Measurements from ENCODE around the gene KIAA0319L. TPM values are rescaled to one million over a fixed set of nuclear protein-coding genes. Genes with fewer than 3 reads are reported as not detected.
A peak's percentile ranks its signal among the peaks of the same experiment; 100 is the strongest.

KIAA0319L gene
- total RNA-seq, 2 experiments from 2014 or later, result 36.0 to 45.7 TPM

- H3K36me3 Mint-ChIP-seq, result peaks cover 38% of the 10 kb centered on the region
- DNase-seq (peak; percentile 87), ATAC-seq (peak; percentile 85)
- H3K4me1 Mint-ChIP-seq, result peaks cover 46% of the 10 kb centered on the region
- H3K27me3 Mint-ChIP-seq, result no peaks in the 10 kb centered on the region
- H3K9me3 Mint-ChIP-seq (ENCODE audit: low read depth), result peaks cover 1% of the 10 kb centered on the region
- CTCF ChIA-PET, result interaction anchor here (0.7 to 2.7 kb wide), 12 partner anchors 11 to 640 kb away, joined by 3 to 14 read pairs (median 4); partner anchors contain the start of genes KIAA0319L and NCDN
- peak overlapping the region; percentile 95 for H3K27ac Mint-ChIP-seq
- H3K4me3 Mint-ChIP-seq, result peak overlapping the region; percentile 38
These were observed 51.0 kb downstream of the KIAA0319L start for GRCh38 chr1:35505911-35506798.

GRCh38 chr1:35502242-35502641, 55.0 kb downstream of the KIAA0319L start:
- Mint-ChIP-seq H3K27me3 (no peaks in the 10 kb centered on the region), H3K27ac (no peak overlapping the region), H3K36me3 (peaks cover 36% of the 10 kb centered on the region), H3K9me3 (ENCODE audit: low read depth) (no peaks in the 10 kb centered on the region), H3K4me1 (peaks cover 56% of the 10 kb centered on the region), H3K4me3 (no peak overlapping the region)
- CTCF ChIA-PET, result no interaction called here
- ATAC-seq, result no peak
- no peak for DNase-seq

GRCh38 chr1:35500439-35500838, 56.8 kb downstream of the KIAA0319L start:
- H3K4me1 Mint-ChIP-seq, result peaks cover 39% of the 10 kb centered on the region
- CTCF ChIA-PET, result interaction anchor here (1.2 to 1.8 kb wide), 2 partner anchors 20 to 25 kb away, joined by 4 read pairs; no protein-coding TSS in a partner anchor
- ATAC-seq (no peak), DNase-seq (no peak)
- H3K4me3 Mint-ChIP-seq, result no peak overlapping the region
- H3K9me3 Mint-ChIP-seq (ENCODE audit: low read depth), result no peaks in the 10 kb centered on the region
- peaks cover 32% of the 10 kb centered on the region for H3K36me3 Mint-ChIP-seq
- peak overlapping the region; percentile 38 for H3K27ac Mint-ChIP-seq
- H3K27me3 Mint-ChIP-seq, result no peaks in the 10 kb centered on the region

GRCh38 chr1:35499652-35500176, 57.5 kb downstream of the KIAA0319L start:
- peak; percentile 85 for DNase-seq
- peak; percentile 86 for ATAC-seq
- H3K4me1 Mint-ChIP-seq, result peaks cover 33% of the 10 kb centered on the region
- peak overlapping the region; percentile 38 for H3K27ac Mint-ChIP-seq
- no peak overlapping the region for H3K4me3 Mint-ChIP-seq
- H3K36me3 Mint-ChIP-seq, result peaks cover 28% of the 10 kb centered on the region
- CTCF ChIA-PET, result interaction anchor here (0.9 to 1.8 kb wide), 6 partner anchors 17 to 48 kb away, joined by 3 to 4 read pairs (median 4); no protein-coding TSS in a partner anchor
- H3K27me3 Mint-ChIP-seq, result no peaks in the 10 kb centered on the region
- no peaks in the 10 kb centered on the region for H3K9me3 Mint-ChIP-seq (ENCODE audit: low read depth)

GRCh38 chr1:35499231-35499630, 58.0 kb downstream of the KIAA0319L start:
- CTCF ChIA-PET, result interaction anchor here (0.9 to 1.8 kb wide), 5 partner anchors 16 to 48 kb away, joined by 3 to 4 read pairs (median 4); no protein-coding TSS in a partner anchor
- H3K4me1 Mint-ChIP-seq, result peaks cover 33% of the 10 kb centered on the region
- no peaks in the 10 kb centered on the region for H3K27me3 Mint-ChIP-seq
- H3K9me3 Mint-ChIP-seq (ENCODE audit: low read depth), result no peaks in the 10 kb centered on the region
- ATAC-seq (no peak), DNase-seq (no peak)
- H3K4me3 Mint-ChIP-seq, result no peak overlapping the region
- peak overlapping the region; percentile 11 for H3K27ac Mint-ChIP-seq
- H3K36me3 Mint-ChIP-seq, result peaks cover 29% of the 10 kb centered on the region

GRCh38 chr1:35497571-35497970, 59.6 kb downstream of the KIAA0319L start:
- no peaks in the 10 kb centered on the region for H3K9me3 Mint-ChIP-seq (ENCODE audit: low read depth)
- ATAC-seq (no peak), DNase-seq (no peak)
- no peaks in the 10 kb centered on the region for H3K27me3 Mint-ChIP-seq
- H3K36me3 Mint-ChIP-seq, result peaks cover 29% of the 10 kb centered on the region
- H3K27ac Mint-ChIP-seq, result no peak overlapping the region
- H3K4me1 Mint-ChIP-seq, result peaks cover 32% of the 10 kb centered on the region
- CTCF ChIA-PET, result no interaction called here
- no peak overlapping the region for H3K4me3 Mint-ChIP-seq

GRCh38 chr1:35490250-35490649, 67.0 kb downstream of the KIAA0319L start:
- Mint-ChIP-seq H3K36me3 (peaks cover 48% of the 10 kb centered on the region), H3K27ac (no peak overlapping the region), H3K9me3 (ENCODE audit: low read depth) (peaks cover 21% of the 10 kb centered on the region), H3K27me3 (no peaks in the 10 kb centered on the region), H3K4me1 (peaks cover 11% of the 10 kb centered on the region), H3K4me3 (no peak overlapping the region)
- ATAC-seq (no peak), DNase-seq (no peak)
- CTCF ChIA-PET, result interaction anchor here (0.6 to 1.5 kb wide), 3 partner anchors 11 to 262 kb away, joined by 3 to 4 read pairs (median 3); no protein-coding TSS in a partner anchor

GRCh38 chr1:35488336-35488735, 68.9 kb downstream of the KIAA0319L start:
- Mint-ChIP-seq H3K4me3 (no peak overlapping the region), H3K4me1 (peaks cover 11% of the 10 kb centered on the region), H3K36me3 (peaks cover 40% of the 10 kb centered on the region), H3K27me3 (no peaks in the 10 kb centered on the region), H3K27ac (peak overlapping the region; percentile 6), H3K9me3 (ENCODE audit: low read depth) (peaks cover 21% of the 10 kb centered on the region)
- no peak for ATAC-seq
- CTCF ChIA-PET, result interaction anchor here (0.7 kb wide), 1 partner anchor 76 kb away, joined by 3 read pairs; no protein-coding TSS in a partner anchor
- no peak for DNase-seq

- Mint-ChIP-seq H3K27ac (no peak overlapping the region), H3K4me1 (peaks cover 11% of the 10 kb centered on the region), H3K4me3 (no peak overlapping the region), H3K27me3 (no peaks in the 10 kb centered on the region), H3K36me3 (peaks cover 43% of the 10 kb centered on the region), H3K9me3 (ENCODE audit: low read depth) (peaks cover 21% of the 10 kb centered on the region)
- CTCF ChIA-PET, result no interaction called here
- DNase-seq (no peak), ATAC-seq (no peak)
These were observed 70.3 kb downstream of the KIAA0319L start for GRCh38 chr1:35486858-35487408.

- H3K36me3 Mint-ChIP-seq, result peaks cover 24% of the 10 kb centered on the region
- no peaks in the 10 kb centered on the region for H3K9me3 Mint-ChIP-seq (ENCODE audit: low read depth)
- no peak overlapping the region for H3K4me3 Mint-ChIP-seq
- ATAC-seq (no peak), DNase-seq (no peak)
- CTCF ChIA-PET, result no interaction called here
- H3K27me3 Mint-ChIP-seq, result no peaks in the 10 kb centered on the region
- H3K4me1 Mint-ChIP-seq, result no peaks in the 10 kb centered on the region
- H3K27ac Mint-ChIP-seq, result no peak overlapping the region
These were observed 76.0 kb downstream of the KIAA0319L start for GRCh38 chr1:35481229-35481628.

GRCh38 chr1:35477870-35478269, 79.3 kb downstream of the KIAA0319L start:
- Mint-ChIP-seq H3K27me3 (no peaks in the 10 kb centered on the region), H3K4me1 (peaks cover 4% of the 10 kb centered on the region), H3K9me3 (ENCODE audit: low read depth) (no peaks in the 10 kb centered on the region), H3K4me3 (no peak overlapping the region), H3K27ac (no peak overlapping the region), H3K36me3 (peaks cover 34% of the 10 kb centered on the region)
- no peak for DNase-seq
- CTCF ChIA-PET, result no interaction called here
- no peak for ATAC-seq

GRCh38 chr1:35475856-35476674, 81.1 kb downstream of the KIAA0319L start:
- no peaks in the 10 kb centered on the region for H3K9me3 Mint-ChIP-seq (ENCODE audit: low read depth)
- H3K27me3 Mint-ChIP-seq, result no peaks in the 10 kb centered on the region
- ATAC-seq (no peak), DNase-seq (no peak)
- CTCF ChIA-PET, result interaction anchor here (1.1 to 1.4 kb wide), 2 partner anchors 24 kb away, joined by 3 to 4 read pairs; no protein-coding TSS in a partner anchor
- no peak overlapping the region for H3K27ac Mint-ChIP-seq
- H3K36me3 Mint-ChIP-seq, result peaks cover 40% of the 10 kb centered on the region
- H3K4me1 Mint-ChIP-seq, result peaks cover 4% of the 10 kb centered on the region
- H3K4me3 Mint-ChIP-seq, result no peak overlapping the region

- no peak for DNase-seq
- H3K9me3 Mint-ChIP-seq (ENCODE audit: low read depth), result no peaks in the 10 kb centered on the region
- no peak overlapping the region for H3K27ac Mint-ChIP-seq
- H3K4me1 Mint-ChIP-seq, result peaks cover 4% of the 10 kb centered on the region
- H3K27me3 Mint-ChIP-seq, result no peaks in the 10 kb centered on the region
- no peak for ATAC-seq
- no peak overlapping the region for H3K4me3 Mint-ChIP-seq
- CTCF ChIA-PET, result interaction anchor here (1.4 kb wide), 1 partner anchor 25 kb away, joined by 4 read pairs; no protein-coding TSS in a partner anchor
- peaks cover 43% of the 10 kb centered on the region for H3K36me3 Mint-ChIP-seq
These were observed 81.8 kb downstream of the KIAA0319L start for GRCh38 chr1:35475356-35475755.
